NCI-H2196 treated with DMSO at 0.1 percent for 48 hours (cell line): ENCODE measurements around the gene OVOL2.

ENCODE experiments used
- DNase-seq: peaks from one replicate; lab custom pipeline; 2025; ENCODE audit not compliant: unreplicated experiment; lab: John Stamatoyannopoulos, UW

The OVOL2 gene

GRCh38 chr20:17992224-17992637 is 65.5 kb downstream of the OVOL2 start:
- no peak for DNase-seq

- no peak for DNase-seq
Observed at GRCh38 chr20:17990278-17990972, 67.3 kb downstream of the OVOL2 start.

GRCh38 chr20:17987988-17988387 is 69.7 kb downstream of the OVOL2 start:
- no peak for DNase-seq

GRCh38 chr20:17985388-17986018 is 72.2 kb downstream of the OVOL2 start:
- DNase-seq, result no peak

GRCh38 chr20:17976305-17976704 is 81.4 kb downstream of the OVOL2 start:
- no peak for DNase-seq
